Endothelial cell of umbilical vein (primary cell): Measurements from ENCODE around the gene DCDC1. TPM values are rescaled to one million over a fixed set of nuclear protein-coding genes. Genes with fewer than 3 reads are reported as not detected.

Experiments used
- BruUV-seq: library from RNA; stranded (reverse); fragments of 400-500 nt; replicated peaks from 2 replicates; lab custom pipeline; 2021; lab: Mats Ljungman, UMichigan
- CTCF ChIA-PET: fragments of 300-600, 350-600 bp; sonication (Branson Sonifier 250); formaldehyde crosslinking; loops from one replicate; lab custom pipeline; 2021; ENCODE audit warnings: antibody characterized with exemption, inconsistent platforms; lab: Charles Lee
- POLR2A ChIA-PET: fragments of 300-600, 350-600 bp; sonication (Branson Sonifier 250); formaldehyde crosslinking; loops from one replicate; lab custom pipeline; 2021; ENCODE audit warnings: antibody characterized with exemption, inconsistent platforms; lab: Charles Lee
- DNase-seq: peaks from one replicate; pipeline ENCODE4 v3.0.0-alpha.2; 2011; ENCODE audit warnings: low read depth, low spot score
- FAIRE-seq: peaks from 2 replicates; lab custom pipeline; 2011; peaks lifted over from hg19 to GRCh38; lab: Jason Lieb, UNC
- H2AFZ ChIP-seq: 2 replicates; pipeline ENCODE4 v1.6.0; 2012; ENCODE audit warnings: low read depth, low read length, control low read depth, inconsistent platforms
- H3K27ac ChIP-seq: 2 replicates; pipeline ENCODE4 v1.5.1; 2011; ENCODE audit warnings: low read depth, mild to moderate bottlenecking, control low read depth, low read length, moderate library complexity; ENCODE audit not compliant: insufficient read depth
- H3K27me3 ChIP-seq, 2 experiments: 2 replicates each; pipeline versions ENCODE4 v1.6.0 to v1.6.1; 2011; ENCODE audit warnings: low read length in 2 of 2, mixed read lengths in 1 of 2; ENCODE audit not compliant: control insufficient read depth in 2 of 2, insufficient read depth in 2 of 2
- H3K36me3 ChIP-seq, 2 experiments: 2 replicates in 1 of 2; 3 replicates in 1 of 2; pipeline ENCODE4 v1.5.1; 2011; ENCODE audit warnings: low read length in 2 of 2, mild to moderate bottlenecking in 1 of 2, moderate library complexity in 1 of 2; ENCODE audit not compliant: control insufficient read depth in 2 of 2, insufficient read depth in 2 of 2; ENCODE audit errors: extremely low read depth in 1 of 2
- H3K4me1 ChIP-seq: 3 replicates; pipeline ENCODE4 v1.5.1; 2011; ENCODE audit warnings: mild to moderate bottlenecking, low read length; ENCODE audit not compliant: control insufficient read depth, insufficient read depth; ENCODE audit errors: extremely low read depth
- H3K4me2 ChIP-seq: 2 replicates; pipeline ENCODE4 v1.6.1; 2011; ENCODE audit warnings: low read length, control low read depth, mixed read lengths; ENCODE audit not compliant: insufficient read depth
- H3K4me3 ChIP-seq, 3 experiments: fragments of 200-600 bp in 1 of 3; sonication (generic), shearing (Covaris generic) in 1 of 3; replicated peaks in 1 of 3; 2 replicates each; pipeline ENCODE4 v1.5.1; 2011 to 2016; ENCODE audit warnings: control low read depth in 3 of 3, low read length in 3 of 3, mild to moderate bottlenecking in 2 of 3, inconsistent platforms in 1 of 3, low read depth in 1 of 3, moderate library complexity in 1 of 3; ENCODE audit not compliant: insufficient read depth in 1 of 3
- H3K79me2 ChIP-seq: 2 replicates; pipeline ENCODE4 v1.6.0; 2012; ENCODE audit warnings: low read length, inconsistent platforms; ENCODE audit not compliant: control insufficient read depth, insufficient read depth
- H3K9ac ChIP-seq: replicated peaks from 2 replicates; pipeline ENCODE3; 2011; ENCODE audit warnings: low read length, control low read depth; ENCODE audit not compliant: insufficient read depth; ENCODE audit errors: extremely low read depth
- H3K9me1 ChIP-seq: replicated peaks from 3 replicates; pipeline ENCODE4 v1.6.0; 2011; ENCODE audit warnings: mild to moderate bottlenecking, low read length; ENCODE audit not compliant: control insufficient read depth, insufficient read depth; ENCODE audit errors: extremely low read depth
- H3K9me3 ChIP-seq: replicated peaks from 2 replicates; pipeline ENCODE4 v1.5.1; 2012; ENCODE audit warnings: low read length, inconsistent platforms; ENCODE audit not compliant: control insufficient read depth, insufficient read depth
- H4K20me1 ChIP-seq: replicated peaks from 2 replicates; pipeline ENCODE3; 2011; ENCODE audit warnings: mild to moderate bottlenecking, low read length; ENCODE audit not compliant: control insufficient read depth, insufficient read depth; ENCODE audit errors: extremely low read depth
- CTCF ChIP-seq, 2 donors: IDR thresholded peaks; 1 replicate in 1 of 2; 2 replicates in 1 of 2; pipeline ENCODE4 v1.5.1; 2011; ENCODE audit warnings: low read length in 2 of 2, mild to moderate bottlenecking in 2 of 2, moderate library complexity in 2 of 2, control low read depth in 1 of 2, inconsistent platforms in 1 of 2, low read depth in 1 of 2; ENCODE audit not compliant: insufficient read depth in 1 of 2; ENCODE audit errors: extremely low read depth in 1 of 2
- EZH2 ChIP-seq: IDR thresholded peaks from 2 replicates; pipeline ENCODE4 v1.6.1; 2012; ENCODE audit warnings: borderline replicate concordance, low read depth, mild to moderate bottlenecking, moderate library complexity, low read length, inconsistent platforms; ENCODE audit not compliant: severe bottlenecking
- FOS ChIP-seq: IDR thresholded peaks from 2 replicates; pipeline ENCODE4 v1.6.1; 2011; ENCODE audit warnings: mild to moderate bottlenecking, low read length, moderate library complexity, borderline replicate concordance; ENCODE audit not compliant: insufficient read depth
- GATA2 ChIP-seq: IDR thresholded peaks from 2 replicates; pipeline ENCODE4 v1.7.0; 2011; ENCODE audit warnings: low read depth, mild to moderate bottlenecking, moderate library complexity, mixed read lengths, low read length; ENCODE audit not compliant: insufficient read length, insufficient read depth
- JUN ChIP-seq: IDR thresholded peaks from 2 replicates; pipeline ENCODE4 v1.6.1; 2011; ENCODE audit warnings: borderline replicate concordance, low read depth; ENCODE audit not compliant: insufficient read length, insufficient read depth
- MAX ChIP-seq: IDR thresholded peaks from 2 replicates; pipeline ENCODE4 v1.6.1; 2011; ENCODE audit not compliant: insufficient read depth, insufficient read length
- MYC ChIP-seq: IDR thresholded peaks from one replicate; pipeline ENCODE4 v1.6.1; 2011; ENCODE audit warnings: mild to moderate bottlenecking, low read depth, low read length
- POLR2A ChIP-seq: IDR thresholded peaks from 2 replicates; pipeline ENCODE4 v1.6.1; 2012; ENCODE audit warnings: low read depth, mild to moderate bottlenecking, control low read depth, low read length
- POLR2AphosphoS5 ChIP-seq: IDR thresholded peaks from 2 replicates; pipeline ENCODE4 v1.6.1; 2012; ENCODE audit warnings: low read depth, mild to moderate bottlenecking, control low read depth, low read length, moderate library complexity; ENCODE audit not compliant: insufficient read depth
- dilution Hi-C: fragments of 300-500 bp; cut with MboI; formaldehyde crosslinking; loops from one replicate; pipeline ENCODE4 v1.15.0; 2019; ENCODE audit warnings: low sequenced_read_pairs; ENCODE audit not compliant: extremely low pct_ligation_motif_present
- intact Hi-C: fragments of 100-400 bp; cut with micrococcal nuclease; formaldehyde crosslinking; loops from one replicate; pipeline ENCODE4 v1.10.0; 2022
- polyA plus RNA-seq, 4 experiments: library from polyadenylated mRNA; depleted of rRNA in 3 of 4; stranded (reverse) in 3 of 4; unstranded in 1 of 4; fragments of >200 nt; gene quantifications; 2 replicates each; pipeline versions ENCODE4 v1.2.1 to v1.2.3, GENCODE V29; 2011 to 2012; ENCODE audit warnings: missing spikeins in 1 of 4
- total RNA-seq: library from RNA; stranded (reverse); gene quantifications from 2 replicates; pipeline ENCODE4 v1.2.3, GENCODE V29; 2021

DCDC1 gene
- total and polyA plus RNA-seq, 2 donors (not counting 3 experiments of a cell fraction or from before 2014, with no cell fraction given): 0.04 TPM; not detected in 1

DNA sequence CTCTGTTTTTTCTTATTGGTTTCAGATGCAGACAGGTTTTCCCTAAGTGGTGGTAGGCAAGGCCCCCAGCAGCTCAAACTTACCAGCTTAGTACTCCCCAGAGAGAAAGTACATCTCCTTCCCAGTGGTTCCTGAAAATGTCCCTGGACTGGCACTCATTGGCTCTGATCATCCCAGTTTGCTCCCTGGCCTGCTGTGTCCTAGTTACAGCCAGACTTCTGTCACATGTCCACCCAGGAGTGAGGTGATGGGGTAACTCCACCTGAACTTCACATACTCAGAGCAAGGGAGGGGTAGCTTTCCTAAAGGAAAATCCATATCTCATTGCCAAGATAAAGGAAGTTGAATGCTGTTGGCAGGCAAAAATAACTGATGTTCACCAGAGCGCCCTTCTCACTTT, 546.4 kb downstream of the DCDC1 start:
- DNase-seq (no peak), FAIRE-seq (no peak)
- dilution Hi-C loops (no loop called here), intact Hi-C loops (no loop called here)
- BruUV-seq: no TSS peak
- Histone ChIP-seq H3K9ac (no peak overlapping the region), H3K4me2 (no peak overlapping the region), H3K9me1 (no peaks in the 10 kb centered on the region), H3K79me2 (no peaks in the 10 kb centered on the region), H3K9me3 (no peaks in the 10 kb centered on the region), H4K20me1 (no peaks in the 10 kb centered on the region), H3K27me3 (no peaks in the 10 kb centered on the region), H3K27ac (no peak overlapping the region), H3K36me3 (no peaks in the 10 kb centered on the region), H3K4me1 (no peaks in the 10 kb centered on the region), H3K4me3 (no peak overlapping the region), H2AFZ (no peak overlapping the region)
- CTCF ChIA-PET: no interaction called here
- TF ChIP-seq JUN: no peak
- no peak for TF ChIP-seq FOS
- TF ChIP-seq MAX: no peak
- no peak for TF ChIP-seq POLR2AphosphoS5
- TF ChIP-seq POLR2A: no peak
- no peak for TF ChIP-seq EZH2
- no peak for TF ChIP-seq GATA2
- TF ChIP-seq CTCF (IDR thresholded peaks at IDR 0.05; ENCODE audit: extremely low read depth in 1 of 2, insufficient read depth in 1 of 2, low read depth in 1 of 2, low read length in 2 of 2): no peak
- TF ChIP-seq MYC: no peak
- POLR2A ChIA-PET: no interaction called here
